SJSA1 (cell line): ENCODE results near the gene SUMO1. TPM values are rescaled to one million over a fixed set of nuclear protein-coding genes. Genes with fewer than 3 reads are reported as not detected.
"Not testable (repeated sequence)": the region's sequence is repeated elsewhere in the genome, so short reads cannot be mapped to it uniquely, and the experiment has no call there.

Experiments
- DNase-seq, 2 experiments: peaks; one replicate each; pipeline ENCODE4 v3.0.0-alpha.2; 2015 to 2020; ENCODE audit warnings: low spot score in 2 of 2, low read depth in 1 of 2
- H3K27ac ChIP-seq: fragments of 250-450 bp; sonication (Bioruptor Pico); 2 replicates; pipeline ENCODE4 v1.5.1; 2020; ENCODE audit warnings: mild to moderate bottlenecking, moderate library complexity
- H3K27me3 ChIP-seq: fragments of 250-450 bp; sonication (Bioruptor Pico); replicated peaks from 2 replicates; pipeline ENCODE4 v1.5.1; 2020; ENCODE audit warnings: mild to moderate bottlenecking, moderate library complexity
- H3K36me3 ChIP-seq: fragments of 250-450 bp; sonication (Bioruptor Pico); 2 replicates; pipeline ENCODE4 v1.5.1; 2020; ENCODE audit warnings: mild to moderate bottlenecking
- H3K4me1 ChIP-seq: fragments of 250-450 bp; sonication (Bioruptor Pico); replicated peaks from 2 replicates; pipeline ENCODE4 v1.6.1; 2021; ENCODE audit warnings: mild to moderate bottlenecking
- H3K4me3 ChIP-seq: fragments of 250-450 bp; sonication (Bioruptor Pico); 2 replicates; pipeline ENCODE4 v1.5.1; 2020; ENCODE audit warnings: mild to moderate bottlenecking
- H3K9me3 ChIP-seq: fragments of 250-450 bp; sonication (Bioruptor Pico); replicated peaks from 2 replicates; pipeline ENCODE4 v1.5.1; 2020; ENCODE audit warnings: mild to moderate bottlenecking
- total RNA-seq: library from RNA; depleted of rRNA; stranded (reverse); fragments of >200 nt; shearing (Covaris generic); gene quantifications from 2 replicates; pipeline ENCODE4 v1.2.3, GENCODE V29; 2014

The SUMO1 gene
- total RNA-seq, 1 experiment from 2014 or later = 188 TPM

DNA sequence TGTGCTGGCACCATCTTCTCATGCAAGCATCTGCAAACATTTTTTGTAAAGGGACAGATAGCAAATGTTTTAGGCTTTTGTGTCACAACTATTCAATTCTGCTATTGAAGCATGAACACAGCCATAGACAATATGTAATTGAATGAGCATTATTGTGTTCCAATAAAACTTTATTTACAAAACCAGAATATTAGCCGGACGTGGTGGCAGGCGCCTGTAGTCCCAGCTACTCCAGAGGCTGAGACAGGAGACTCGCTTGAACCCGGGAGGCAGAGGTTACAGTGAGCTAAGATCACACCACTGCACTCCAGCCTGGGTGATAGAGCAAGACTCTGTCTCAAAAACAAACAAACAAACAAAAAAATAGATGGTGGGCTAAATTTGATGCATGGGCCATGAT, 9.3 kb upstream of the SUMO1 start:
- H3K27ac ChIP-seq, H3K36me3 ChIP-seq, H3K4me1 ChIP-seq, DNase-seq, H3K4me3 ChIP-seq, H3K27me3 ChIP-seq, H3K9me3 ChIP-seq: not testable (repeated sequence)

DNA sequence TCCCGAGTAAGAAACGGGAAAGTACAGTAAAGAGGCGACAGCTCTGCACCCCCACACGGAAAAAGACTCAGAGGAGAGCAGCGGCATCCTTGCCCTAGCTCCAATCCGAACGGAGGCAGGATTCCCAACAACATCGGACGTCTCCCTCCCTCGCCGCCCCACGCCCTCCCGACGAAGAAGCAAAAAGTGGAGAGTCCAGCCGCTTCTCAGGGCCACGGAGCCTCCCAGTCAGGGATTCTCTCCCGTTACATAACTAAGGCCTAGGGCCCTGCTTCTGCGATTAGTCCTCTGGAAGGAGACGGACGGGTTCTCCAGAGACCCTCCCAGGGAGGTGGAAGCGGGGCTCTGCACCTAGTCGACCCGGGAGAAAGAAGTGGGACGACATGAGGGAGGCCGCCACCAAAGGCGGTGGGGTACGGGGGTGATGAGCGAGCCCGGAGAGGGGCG, 587 bp downstream of the SUMO1 start:
- peak; percentile 51 to 53 for DNase-seq
- H3K4me3 ChIP-seq = peak overlapping the region; percentile 65
- no peaks in the 10 kb centered on the region; the same call in 1 of the 2 replicates for H3K36me3 ChIP-seq
- peaks cover 3% of the 10 kb centered on the region; the same call in 1 of the 2 replicates for H3K9me3 ChIP-seq
- no peaks in the 10 kb centered on the region for H3K27me3 ChIP-seq
- H3K4me1 ChIP-seq = peaks cover 15% of the 10 kb centered on the region
- H3K27ac ChIP-seq = peak overlapping the region; percentile 53

DNA sequence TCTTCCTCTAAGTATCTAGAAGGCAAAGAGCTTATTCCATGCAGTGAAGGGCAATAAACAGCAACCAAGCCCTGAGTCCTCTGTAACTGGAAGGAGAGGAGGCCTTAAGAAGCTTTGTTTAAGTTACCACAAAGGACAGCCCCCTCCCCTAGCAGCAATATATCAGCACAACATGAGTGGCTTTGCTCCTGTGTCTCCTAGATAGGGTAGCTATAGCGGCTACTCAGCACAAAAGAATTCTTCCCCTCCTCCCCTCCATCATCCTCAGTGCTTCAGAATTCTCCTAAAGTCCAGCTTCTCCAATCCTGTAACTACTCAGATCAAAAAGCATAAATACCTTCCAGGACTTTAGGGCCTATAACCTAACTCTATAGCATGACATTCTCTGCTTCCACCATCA, 16.5 kb downstream of the SUMO1 start:
- H3K4me3 ChIP-seq = no peak overlapping the region
- DNase-seq = peak in 1 of 2 experiments; percentile 6
- no peak overlapping the region for H3K27ac ChIP-seq
- 0 out of 2 replicates have a peak, but pooled peaks cover 3% of the 10 kb centered on the region for H3K4me1 ChIP-seq
- H3K27me3 ChIP-seq = no peaks in the 10 kb centered on the region
- H3K9me3 ChIP-seq = no peaks in the 10 kb centered on the region
- H3K36me3 ChIP-seq = peaks cover 27% of the 10 kb centered on the region

DNA sequence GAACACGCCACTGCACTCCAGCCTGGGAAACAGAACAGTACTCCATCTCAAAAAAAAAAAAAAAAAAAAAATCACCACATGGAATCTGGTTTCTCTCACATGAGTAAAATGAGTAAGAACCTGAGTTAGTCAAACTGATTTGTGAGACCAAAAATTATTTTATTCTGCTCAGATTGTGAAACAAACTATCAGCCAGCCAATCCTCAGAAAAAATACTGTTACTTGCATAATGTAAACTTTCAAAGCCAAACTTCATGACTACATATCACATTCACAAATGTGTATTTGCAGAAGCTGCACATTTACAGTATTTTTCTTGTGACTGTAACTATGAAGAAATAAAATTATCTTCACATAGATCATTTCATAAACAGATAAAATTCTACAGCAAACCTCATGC, 23.2 kb downstream of the SUMO1 start:
- Histone ChIP-seq H3K4me1 (no peaks in the 10 kb centered on the region), H3K27me3 (no peaks in the 10 kb centered on the region), H3K9me3 (no peaks in the 10 kb centered on the region), H3K4me3 (no peak overlapping the region), H3K27ac (no peak overlapping the region), H3K36me3 (peaks cover 32% of the 10 kb centered on the region)
- no peak for DNase-seq

DNA sequence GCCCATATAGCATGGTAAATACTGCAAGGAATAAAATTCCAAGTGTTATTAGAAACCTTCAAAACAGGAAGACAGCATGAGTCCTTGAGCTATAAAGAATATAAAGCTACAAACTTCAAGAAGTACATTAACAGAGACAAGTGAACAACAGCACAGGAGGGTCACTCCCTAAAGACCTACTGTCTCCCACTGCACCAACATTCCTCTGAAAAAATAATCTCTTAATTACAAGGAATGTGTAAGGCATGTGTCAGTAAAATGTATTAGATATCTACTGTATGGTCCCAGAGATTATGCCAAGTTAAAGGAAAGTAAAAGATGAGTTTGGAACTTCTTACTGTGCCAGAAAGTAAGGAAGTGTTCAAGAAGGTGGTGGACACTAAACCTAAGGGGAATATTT, 29.9 kb downstream of the SUMO1 start:
- Histone ChIP-seq H3K36me3 (peaks cover 37% of the 10 kb centered on the region), H3K4me1 (no peaks in the 10 kb centered on the region), H3K27ac (no peak overlapping the region), H3K27me3 (no peaks in the 10 kb centered on the region), H3K4me3 (no peak overlapping the region), H3K9me3 (no peaks in the 10 kb centered on the region; the same call in 1 of the 2 replicates)
- no peak for DNase-seq

DNA sequence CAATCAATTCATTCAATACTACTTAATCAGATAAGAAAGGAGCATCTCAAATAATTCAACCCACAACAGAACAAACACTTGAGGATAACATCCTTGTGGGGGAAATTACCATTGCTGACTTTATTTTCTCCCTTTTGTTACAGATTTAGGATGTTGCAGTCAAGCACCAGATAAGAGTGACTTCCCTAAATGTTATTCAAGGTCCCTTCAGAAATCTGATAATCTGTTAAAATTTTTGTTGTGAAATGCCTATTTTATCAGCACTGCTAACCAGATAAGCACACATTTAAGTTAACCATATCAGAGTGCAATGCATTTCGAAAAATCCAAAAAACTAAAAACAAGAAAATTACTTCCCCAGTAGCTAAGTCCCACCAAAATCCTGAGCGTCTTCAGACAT, 33.5 kb downstream of the SUMO1 start:
- no peaks in the 10 kb centered on the region for H3K27me3 ChIP-seq
- no peaks in the 10 kb centered on the region for H3K4me1 ChIP-seq
- H3K9me3 ChIP-seq = no peaks in the 10 kb centered on the region; the same call in 1 of the 2 replicates
- DNase-seq = no peak
- peaks cover 21% of the 10 kb centered on the region for H3K36me3 ChIP-seq
- H3K4me3 ChIP-seq = no peak overlapping the region
- H3K27ac ChIP-seq = no peak overlapping the region

DNA sequence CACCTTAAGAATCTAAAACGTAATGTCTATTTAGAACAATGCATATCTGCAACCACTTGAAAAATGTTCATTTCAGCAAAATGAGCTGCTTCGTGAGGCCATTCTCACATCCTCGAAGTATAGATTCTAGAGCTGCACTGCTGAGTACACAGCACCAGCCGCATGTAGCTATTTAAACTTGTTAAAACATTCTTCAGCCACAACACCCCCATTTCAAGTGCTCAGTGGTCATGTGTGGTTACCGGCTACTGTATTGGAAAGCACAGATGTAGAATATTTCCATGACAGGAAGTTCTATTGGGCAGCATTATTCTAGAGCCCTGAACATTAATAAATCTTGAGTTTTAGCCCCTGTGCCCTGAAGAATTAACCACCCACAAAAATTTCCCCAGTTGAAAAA, 35.0 kb downstream of the SUMO1 start:
- Histone ChIP-seq H3K4me3 (no peak overlapping the region), H3K4me1 (no peaks in the 10 kb centered on the region), H3K27ac (no peak overlapping the region), H3K36me3 (peaks cover 10% of the 10 kb centered on the region), H3K27me3 (no peaks in the 10 kb centered on the region), H3K9me3 (no peaks in the 10 kb centered on the region)
- no peak for DNase-seq

DNA sequence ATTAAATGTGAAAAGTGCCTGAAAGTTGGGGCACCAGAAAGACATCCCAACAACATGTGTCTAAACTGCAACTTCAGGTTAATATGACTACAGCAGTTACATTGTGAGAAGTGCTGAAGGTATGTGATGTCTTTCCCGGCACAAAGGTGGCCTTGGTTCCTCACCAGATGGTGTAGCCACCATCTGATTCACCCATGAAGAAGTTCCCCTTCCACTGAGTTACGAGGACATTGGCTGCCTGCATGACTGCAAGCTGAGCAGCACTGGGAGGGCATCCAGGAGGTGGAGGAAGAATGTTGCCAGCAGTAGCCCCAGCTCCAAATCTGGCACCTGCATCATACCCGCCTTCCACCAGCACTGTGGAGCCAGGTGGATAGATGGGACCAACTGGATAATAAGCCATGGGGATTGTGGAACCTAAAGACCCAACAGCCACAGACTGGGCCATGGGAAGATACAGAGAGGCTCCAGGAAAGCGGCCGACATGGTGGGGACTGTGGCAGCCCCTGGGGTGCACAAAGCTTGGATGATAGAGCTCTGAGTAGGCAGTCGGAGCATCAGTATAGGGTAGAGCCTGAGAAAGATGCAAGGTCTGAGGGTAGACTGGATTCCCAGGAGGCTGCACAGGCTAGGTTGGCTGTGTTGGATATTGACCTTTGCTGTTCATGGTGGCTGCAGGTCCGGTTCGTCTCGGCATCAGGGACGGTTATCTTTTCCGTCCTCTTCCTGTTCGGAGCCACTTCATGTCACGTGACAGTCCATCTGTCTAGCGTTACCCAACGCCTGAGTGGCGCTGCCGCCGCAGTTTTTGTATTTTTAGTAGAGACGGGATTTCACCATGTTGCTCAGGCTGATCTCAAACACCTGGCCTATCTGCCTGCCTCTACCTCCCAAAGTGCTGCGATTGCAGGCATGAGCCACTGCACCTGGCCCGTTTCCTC, 36.9 kb downstream of the SUMO1 start:
- Histone ChIP-seq H3K27ac (no peak overlapping the region), H3K27me3 (no peaks in the 10 kb centered on the region), H3K4me3 (no peak overlapping the region), H3K36me3 (peaks cover 10% of the 10 kb centered on the region), H3K9me3 (no peaks in the 10 kb centered on the region), H3K4me1 (no peaks in the 10 kb centered on the region)
- DNase-seq = no peak

DNA sequence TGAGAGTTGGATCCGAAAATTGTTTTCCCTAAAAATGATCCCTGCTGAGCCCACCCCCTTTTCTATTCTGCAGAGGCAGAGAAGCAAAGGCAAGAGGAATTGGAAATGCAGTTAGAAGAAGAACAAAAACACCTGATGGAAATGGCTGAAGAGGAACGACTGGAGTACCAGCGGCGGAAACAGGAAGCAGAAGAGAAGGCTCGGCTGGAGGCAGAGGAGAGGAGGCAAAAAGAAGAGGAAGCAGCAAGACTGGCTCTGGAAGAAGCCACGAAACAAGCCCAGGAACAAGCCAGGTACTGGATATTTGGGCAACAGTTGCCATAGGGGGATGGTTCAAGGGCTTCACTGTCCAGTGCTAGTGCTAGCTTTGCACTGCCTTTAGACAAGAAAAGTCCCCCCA, 41.7 kb downstream of the SUMO1 start:
- no peak for DNase-seq
- Histone ChIP-seq H3K27ac (no peak overlapping the region), H3K4me1 (no peaks in the 10 kb centered on the region), H3K27me3 (no peaks in the 10 kb centered on the region), H3K36me3 (no peaks in the 10 kb centered on the region), H3K9me3 (no peaks in the 10 kb centered on the region), H3K4me3 (no peak overlapping the region)

DNA sequence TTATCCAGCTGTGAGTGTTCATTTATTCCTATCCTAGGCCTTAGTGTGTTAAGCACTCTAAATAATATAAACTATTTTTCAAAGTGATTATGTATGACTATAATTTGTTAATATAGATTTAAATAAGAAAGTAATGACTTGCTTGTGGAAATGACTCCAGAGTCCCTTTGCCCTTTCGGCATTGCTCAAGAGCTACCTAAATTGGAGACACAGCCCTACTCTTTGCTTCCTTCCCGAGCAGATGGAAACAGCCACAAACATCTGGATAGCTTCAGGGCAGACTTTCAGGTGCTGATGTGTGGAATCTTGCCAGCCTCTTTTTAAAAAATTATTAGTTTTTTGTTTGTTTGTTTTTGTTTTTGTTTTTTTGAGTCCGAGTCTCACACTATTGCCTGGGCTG, 44.0 kb downstream of the SUMO1 start:
- no peaks in the 10 kb centered on the region for H3K36me3 ChIP-seq
- H3K27ac ChIP-seq = no peak overlapping the region
- no peaks in the 10 kb centered on the region for H3K4me1 ChIP-seq
- no peak for DNase-seq
- H3K4me3 ChIP-seq = no peak overlapping the region
- no peaks in the 10 kb centered on the region for H3K27me3 ChIP-seq
- H3K9me3 ChIP-seq = no peaks in the 10 kb centered on the region

DNA sequence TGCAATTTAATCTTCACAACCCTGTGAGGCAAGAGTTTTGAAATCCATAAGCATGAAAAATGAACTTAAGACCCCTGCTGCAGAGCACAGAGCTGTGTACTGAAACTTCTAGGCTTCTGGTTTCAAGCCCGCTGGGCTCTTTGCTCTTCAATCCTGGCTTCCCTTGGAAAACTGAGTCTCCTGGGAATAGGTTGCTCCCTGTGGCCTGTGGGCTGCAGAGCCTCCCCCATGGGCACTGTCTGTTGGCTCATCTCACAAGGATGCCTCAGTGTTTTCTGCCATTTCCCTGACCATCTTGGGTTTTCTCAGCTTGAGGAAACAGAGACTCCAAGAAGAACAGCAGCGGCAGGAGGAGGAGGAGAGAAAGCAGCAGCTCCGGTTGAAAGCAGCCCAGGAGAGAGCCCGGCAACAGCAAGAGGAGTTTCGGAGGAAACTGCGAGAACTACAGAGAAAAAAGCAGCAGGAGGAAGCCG, 44.5 kb downstream of the SUMO1 start:
- Histone ChIP-seq H3K27ac (no peak overlapping the region), H3K36me3 (no peaks in the 10 kb centered on the region)
- no peak for DNase-seq

DNA sequence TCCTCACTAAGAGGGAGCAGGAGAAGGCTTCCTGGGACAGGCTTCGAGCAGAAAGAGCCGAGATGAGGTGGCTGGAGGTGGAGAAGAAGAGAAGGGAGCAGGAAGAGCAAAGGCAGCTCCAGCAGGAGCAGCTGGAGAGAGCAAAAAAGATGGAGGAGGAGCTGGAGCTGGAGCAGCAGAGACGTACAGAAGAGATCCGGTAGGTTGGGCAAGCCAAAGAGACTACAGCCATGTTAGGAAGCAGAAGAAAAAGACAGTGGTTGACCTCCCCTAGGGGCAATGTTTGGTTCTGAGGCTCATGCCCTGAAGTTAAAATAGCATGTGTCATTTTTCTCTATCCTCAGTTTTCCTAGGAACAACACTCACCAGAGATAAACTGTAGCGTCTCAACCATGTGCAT, 45.1 kb downstream of the SUMO1 start:
- Histone ChIP-seq H3K36me3 (no peaks in the 10 kb centered on the region), H3K4me1 (no peaks in the 10 kb centered on the region), H3K4me3 (no peak overlapping the region), H3K27ac (no peak overlapping the region), H3K9me3 (no peaks in the 10 kb centered on the region), H3K27me3 (no peaks in the 10 kb centered on the region)
- DNase-seq = no peak

More for the DNA sequence above, 44.5 kb downstream of the SUMO1 start:
- Histone ChIP-seq H3K4me3 (no peak overlapping the region), H3K4me1 (no peaks in the 10 kb centered on the region), H3K9me3 (no peaks in the 10 kb centered on the region), H3K27me3 (no peaks in the 10 kb centered on the region)

DNA sequence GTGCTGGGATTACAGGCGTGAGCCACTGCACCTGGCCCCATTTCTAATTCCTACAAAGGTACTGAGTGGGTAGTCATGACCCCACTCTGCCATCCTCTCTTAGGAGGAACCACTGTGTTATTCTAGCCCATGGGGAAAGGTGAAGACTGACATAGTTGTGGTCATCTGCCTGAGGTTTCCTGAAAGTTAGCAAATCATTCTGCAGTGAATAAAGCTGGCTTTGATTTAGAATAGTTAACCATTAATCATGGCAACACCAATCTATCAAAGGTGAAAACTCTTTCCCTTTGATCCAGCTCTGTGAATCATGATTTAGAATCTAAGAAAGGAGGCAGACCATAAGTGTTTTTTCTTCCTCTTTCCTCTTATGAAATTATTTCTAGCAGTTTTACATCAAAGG, 50.8 kb downstream of the SUMO1 start:
- Histone ChIP-seq H3K27me3 (no peaks in the 10 kb centered on the region), H3K9me3 (no peaks in the 10 kb centered on the region), H3K4me1 (peaks cover 18% of the 10 kb centered on the region), H3K27ac (no peak overlapping the region), H3K4me3 (no peak overlapping the region), H3K36me3 (no peaks in the 10 kb centered on the region)
- DNase-seq = no peak

DNA sequence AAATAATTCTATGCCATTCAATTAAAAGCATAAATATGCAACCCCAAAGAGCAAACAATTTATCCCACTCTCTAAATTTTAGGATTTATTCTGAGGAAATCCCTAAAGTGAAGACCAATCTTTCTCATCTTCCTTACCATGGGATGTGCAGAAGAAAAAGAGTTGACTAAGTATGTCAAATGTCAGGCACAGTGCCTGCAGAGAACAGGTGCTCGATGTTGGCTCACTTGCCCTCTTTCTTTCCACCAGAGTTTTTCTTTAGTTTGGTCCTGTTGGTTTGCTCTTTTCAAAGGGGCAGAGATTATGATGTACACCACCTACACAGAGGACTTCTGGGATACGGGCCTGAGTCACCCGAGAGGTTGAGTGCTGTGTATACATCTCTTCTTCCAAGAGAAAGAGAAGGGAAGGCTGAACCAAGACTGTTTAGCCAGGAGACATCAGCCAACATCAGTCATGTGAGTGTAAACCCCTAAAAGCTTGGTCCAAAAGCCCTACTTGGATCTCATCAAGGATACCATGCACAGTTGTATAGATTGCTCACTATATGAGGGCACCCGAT, 51.7 kb downstream of the SUMO1 start:
- H3K27me3 ChIP-seq = no peaks in the 10 kb centered on the region
- H3K4me1 ChIP-seq = peaks cover 18% of the 10 kb centered on the region
- DNase-seq = no peak
- H3K9me3 ChIP-seq = no peaks in the 10 kb centered on the region
- no peak overlapping the region for H3K4me3 ChIP-seq
- no peaks in the 10 kb centered on the region for H3K36me3 ChIP-seq
- no peak overlapping the region for H3K27ac ChIP-seq
